HUES48 (cell line): ENCODE results near the gene EXOSC5.
"Not testable (repeated sequence)": the region's sequence is repeated elsewhere in the genome, so short reads cannot be mapped to it uniquely, and the experiment has no call there.

ENCODE experiments used
- H3K27ac ChIP-seq: one replicate; pipeline ENCODE4 v1.7.0; 2013; ENCODE audit warnings: low read depth, low read length, inconsistent platforms
- H3K27me3 ChIP-seq: 2 replicates; pipeline ENCODE4 v1.6.1; 2013; ENCODE audit warnings: mild to moderate bottlenecking, low read length; ENCODE audit not compliant: control insufficient read depth, insufficient read depth
- H3K36me3 ChIP-seq: 2 replicates; pipeline ENCODE4 v1.6.1; 2013; ENCODE audit warnings: low read length; ENCODE audit not compliant: control insufficient read depth, insufficient read depth
- H3K4me1 ChIP-seq: 2 replicates; pipeline ENCODE4 v1.6.1; 2013; ENCODE audit warnings: mild to moderate bottlenecking, low read length; ENCODE audit not compliant: control insufficient read depth, insufficient read depth
- H3K4me3 ChIP-seq: 2 replicates; pipeline ENCODE4 v1.5.1; 2013; ENCODE audit warnings: mild to moderate bottlenecking, low read depth, low read length
- H3K9ac ChIP-seq: 2 replicates; pipeline ENCODE4 v1.6.1; 2013; ENCODE audit warnings: mild to moderate bottlenecking, low read depth, low read length, moderate library complexity
- H3K9me3 ChIP-seq: 2 replicates; pipeline ENCODE4 v1.6.1; 2013; ENCODE audit warnings: low read length; ENCODE audit not compliant: control insufficient read depth, insufficient read depth

Gene EXOSC5

DNA sequence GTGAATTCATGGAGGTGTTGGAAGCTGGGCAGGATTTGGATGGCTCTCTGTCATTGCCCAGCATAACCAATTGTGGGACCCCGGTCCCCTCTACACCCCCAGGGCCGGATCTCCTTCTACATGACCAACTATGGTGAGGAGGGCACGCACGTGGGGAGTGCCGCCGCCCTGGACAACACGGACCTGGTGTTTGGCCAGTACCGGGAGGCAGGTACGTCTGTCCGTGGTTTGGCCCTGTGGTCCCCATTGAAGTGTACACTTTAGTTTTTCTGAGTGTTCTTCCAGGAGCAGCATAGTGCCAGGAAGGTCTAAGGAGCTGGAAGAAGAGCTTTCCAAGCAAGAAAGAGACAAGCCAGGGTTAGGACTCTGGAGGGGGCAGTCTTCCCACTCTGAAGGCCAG, 16.8 kb upstream of the EXOSC5 start:
- H3K4me3 ChIP-seq, result no peak overlapping the region
- H3K4me1 ChIP-seq, result no peaks in the 10 kb centered on the region
- H3K9me3 ChIP-seq, result no peaks in the 10 kb centered on the region
- H3K36me3 ChIP-seq, result peaks cover 15% of the 10 kb centered on the region
- H3K9ac ChIP-seq, result no peak overlapping the region
- no peak overlapping the region for H3K27ac ChIP-seq
- H3K27me3 ChIP-seq, result no peaks in the 10 kb centered on the region

GRCh38 chr19:41412953-41413352, 15.8 kb upstream of the EXOSC5 start:
- Histone ChIP-seq H3K4me3 (no peak overlapping the region), H3K4me1 (no peaks in the 10 kb centered on the region), H3K36me3 (peaks cover 11% of the 10 kb centered on the region)

GRCh38 chr19:41411968-41412265, 14.8 kb upstream of the EXOSC5 start:
- Histone ChIP-seq H3K9me3 (no peaks in the 10 kb centered on the region), H3K4me3 (no peak overlapping the region), H3K4me1 (0 out of 2 replicates have a peak, but pooled peaks cover 5% of the 10 kb centered on the region), H3K27me3 (no peaks in the 10 kb centered on the region), H3K36me3 (peaks cover 10% of the 10 kb centered on the region), H3K9ac (no peak overlapping the region), H3K27ac (no peak overlapping the region)

More at GRCh38 chr19:41412953-41413352, 15.8 kb upstream of the EXOSC5 start:
- Histone ChIP-seq H3K27me3 (no peaks in the 10 kb centered on the region), H3K9ac (no peak overlapping the region), H3K27ac (no peak overlapping the region), H3K9me3 (no peaks in the 10 kb centered on the region)

DNA sequence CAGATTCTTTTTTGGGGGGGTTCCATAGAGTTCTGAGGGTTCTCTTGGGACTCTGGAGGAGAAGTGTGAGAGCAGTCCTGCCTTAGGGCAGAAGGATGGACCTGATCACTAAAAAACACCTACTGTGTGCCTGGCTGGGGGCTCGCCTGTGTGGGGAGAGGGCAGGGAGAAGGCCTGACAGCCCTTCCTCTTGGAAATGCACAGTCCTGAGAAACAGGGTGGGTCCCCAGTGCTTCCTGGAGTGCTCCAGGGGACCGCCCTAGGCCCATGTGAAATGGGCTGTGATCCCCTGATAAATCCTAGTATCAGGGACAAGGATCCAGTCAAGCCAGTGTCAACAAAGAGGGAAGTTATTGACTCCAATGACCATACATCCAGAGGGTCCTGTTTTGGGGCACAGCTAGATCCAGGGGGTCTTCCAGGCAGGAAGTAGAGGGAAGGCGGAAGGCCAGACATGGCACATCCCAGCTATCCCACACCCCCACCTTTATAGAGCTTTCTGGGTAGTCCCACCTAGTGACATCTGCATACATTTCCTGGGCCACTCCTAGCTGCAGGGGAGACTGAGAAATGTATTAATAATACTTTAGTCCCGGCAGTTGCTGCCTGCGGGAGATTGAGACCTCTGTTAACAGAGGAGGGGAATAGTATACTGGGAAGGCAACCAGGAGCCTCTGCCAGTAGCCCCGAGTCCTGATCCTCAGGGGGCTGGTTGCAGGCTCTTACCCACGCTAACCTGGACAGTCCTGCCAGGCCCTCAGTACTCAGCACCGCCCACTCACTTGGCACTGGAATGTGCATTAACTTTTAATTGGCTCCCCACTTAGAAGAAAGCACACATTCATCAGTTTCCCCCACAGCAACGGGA, 14.2 kb upstream of the EXOSC5 start:
- H3K4me1 ChIP-seq, result 0 out of 2 replicates have a peak, but pooled peaks cover 5% of the 10 kb centered on the region
- no peak overlapping the region for H3K9ac ChIP-seq
- H3K4me3 ChIP-seq, result no peak overlapping the region
- no peaks in the 10 kb centered on the region for H3K27me3 ChIP-seq
- H3K27ac ChIP-seq, result no peak overlapping the region
- no peaks in the 10 kb centered on the region for H3K9me3 ChIP-seq
- peaks cover 7% of the 10 kb centered on the region for H3K36me3 ChIP-seq

DNA sequence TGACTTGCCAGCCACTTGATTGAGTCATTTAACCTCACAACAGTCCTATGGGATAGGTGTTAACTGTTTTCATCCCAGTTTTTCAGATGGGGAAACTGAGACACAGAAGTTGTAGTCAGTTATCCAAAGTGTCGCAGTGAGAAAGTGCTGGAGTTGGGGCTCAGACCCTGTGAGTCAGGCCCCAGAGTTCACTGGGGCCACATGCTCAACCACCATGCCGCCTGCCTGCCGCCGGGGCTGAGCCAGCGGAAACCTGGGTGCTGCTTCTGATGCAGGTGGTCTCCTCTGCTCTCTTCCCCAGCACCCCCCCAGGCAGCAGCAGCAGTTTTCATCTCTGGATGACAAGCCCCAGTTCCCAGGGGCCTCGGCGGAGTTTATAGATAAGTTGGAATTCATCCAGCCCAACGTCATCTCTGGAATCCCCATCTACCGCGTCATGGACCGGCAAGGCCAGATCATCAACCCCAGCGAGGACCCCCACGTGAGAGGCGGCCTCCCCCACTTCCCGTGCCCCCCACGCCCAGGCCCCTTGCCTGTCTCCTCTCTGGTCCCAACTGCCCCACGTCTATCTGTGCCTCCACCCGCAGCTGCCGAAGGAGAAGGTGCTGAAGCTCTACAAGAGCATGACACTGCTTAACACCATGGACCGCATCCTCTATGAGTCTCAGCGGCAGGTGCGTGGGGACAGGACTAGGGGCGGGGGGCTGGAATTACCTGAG, 13.3 kb upstream of the EXOSC5 start:
- Histone ChIP-seq H3K4me1 (0 out of 2 replicates have a peak, but pooled peaks cover 5% of the 10 kb centered on the region), H3K36me3 (peaks cover 2% of the 10 kb centered on the region; the same call in 1 of the 2 replicates), H3K9me3 (no peaks in the 10 kb centered on the region), H3K27ac (no peak overlapping the region), H3K4me3 (no peak overlapping the region), H3K27me3 (no peaks in the 10 kb centered on the region), H3K9ac (no peak overlapping the region)

DNA sequence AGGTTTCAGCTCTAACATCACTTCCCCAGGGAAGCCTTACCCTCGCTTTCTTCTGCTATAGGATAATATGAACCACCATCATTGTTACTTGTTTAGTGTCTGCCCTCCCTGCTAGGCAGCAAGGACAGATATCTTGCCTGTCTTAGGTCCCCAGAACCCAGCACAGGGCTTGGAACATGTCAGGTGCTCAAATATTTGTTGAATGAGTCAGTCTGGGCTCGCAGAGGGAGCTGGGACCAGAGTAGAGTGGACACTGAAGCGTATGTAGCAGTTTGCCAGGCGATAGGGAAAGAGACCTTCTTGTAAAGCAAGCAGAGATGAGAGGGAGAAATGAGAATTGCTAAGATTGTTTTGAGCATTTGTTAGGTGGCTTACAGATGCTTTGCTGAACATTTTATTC, 12.1 kb upstream of the EXOSC5 start:
- no peak overlapping the region for H3K9ac ChIP-seq
- H3K36me3 ChIP-seq, result no peaks in the 10 kb centered on the region
- H3K27ac ChIP-seq, result no peak overlapping the region
- H3K27me3 ChIP-seq, result no peaks in the 10 kb centered on the region
- 0 out of 2 replicates have a peak, but pooled peaks cover 5% of the 10 kb centered on the region for H3K4me1 ChIP-seq
- H3K9me3 ChIP-seq, result no peaks in the 10 kb centered on the region
- H3K4me3 ChIP-seq, result no peak overlapping the region

DNA sequence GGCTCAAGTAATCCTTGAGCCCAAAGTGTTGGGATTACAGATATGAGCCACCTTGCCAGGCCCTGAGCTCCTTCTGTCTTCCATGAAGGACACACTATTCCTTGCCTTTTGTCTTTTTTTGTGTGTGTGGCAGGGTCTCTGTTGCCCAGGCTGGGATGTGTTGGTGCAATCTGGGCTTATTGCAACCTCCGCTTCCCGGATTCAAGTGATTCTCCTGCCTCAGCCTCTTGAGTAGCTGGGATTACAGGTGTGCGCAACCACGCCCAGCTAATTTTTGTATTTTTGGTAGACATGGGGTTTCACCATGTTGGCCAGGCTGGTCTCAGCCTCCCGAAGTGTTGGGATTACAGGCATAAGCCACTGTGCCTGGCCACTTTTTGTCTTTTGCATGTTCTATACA, 11.7 kb upstream of the EXOSC5 start:
- not testable (repeated sequence) for H3K4me1 ChIP-seq

DNA sequence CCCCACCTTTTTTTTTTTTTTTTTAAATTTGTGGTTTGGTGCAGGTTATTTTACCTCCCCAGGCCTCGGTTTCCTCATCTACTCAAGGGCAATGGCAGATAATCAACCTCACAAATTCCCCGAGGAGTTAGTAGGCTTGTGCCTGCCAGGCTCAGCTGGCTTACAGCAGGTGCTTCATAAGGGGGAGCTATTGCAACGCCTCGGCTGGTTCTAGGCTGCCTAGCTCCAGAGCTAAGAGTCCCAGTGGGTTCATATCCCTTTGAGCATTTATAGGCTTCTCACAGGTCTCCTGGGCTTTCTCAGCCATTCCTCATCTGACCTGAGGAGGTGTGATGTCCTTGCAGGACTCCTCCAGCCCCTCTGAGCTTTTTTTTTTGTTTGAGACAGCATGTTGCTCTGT, 11.1 kb upstream of the EXOSC5 start:
- Histone ChIP-seq H3K27ac (no peak overlapping the region), H3K4me3 (no peak overlapping the region), H3K4me1 (0 out of 2 replicates have a peak, but pooled peaks cover 5% of the 10 kb centered on the region), H3K9me3 (no peaks in the 10 kb centered on the region), H3K27me3 (no peaks in the 10 kb centered on the region), H3K9ac (no peak overlapping the region), H3K36me3 (no peaks in the 10 kb centered on the region)

More for the DNA sequence above, 11.7 kb upstream of the EXOSC5 start:
- H3K4me3 ChIP-seq, H3K9ac ChIP-seq, H3K9me3 ChIP-seq, H3K36me3 ChIP-seq, H3K27me3 ChIP-seq, H3K27ac ChIP-seq: not testable (repeated sequence)

GRCh38 chr19:41407271-41407670, 10.1 kb upstream of the EXOSC5 start:
- Histone ChIP-seq H3K36me3 (no peaks in the 10 kb centered on the region), H3K9me3 (no peaks in the 10 kb centered on the region), H3K9ac (no peak overlapping the region), H3K4me3 (no peak overlapping the region), H3K27me3 (no peaks in the 10 kb centered on the region), H3K4me1 (0 out of 2 replicates have a peak, but pooled peaks cover 5% of the 10 kb centered on the region), H3K27ac (peak overlapping the region; percentile 78)

DNA sequence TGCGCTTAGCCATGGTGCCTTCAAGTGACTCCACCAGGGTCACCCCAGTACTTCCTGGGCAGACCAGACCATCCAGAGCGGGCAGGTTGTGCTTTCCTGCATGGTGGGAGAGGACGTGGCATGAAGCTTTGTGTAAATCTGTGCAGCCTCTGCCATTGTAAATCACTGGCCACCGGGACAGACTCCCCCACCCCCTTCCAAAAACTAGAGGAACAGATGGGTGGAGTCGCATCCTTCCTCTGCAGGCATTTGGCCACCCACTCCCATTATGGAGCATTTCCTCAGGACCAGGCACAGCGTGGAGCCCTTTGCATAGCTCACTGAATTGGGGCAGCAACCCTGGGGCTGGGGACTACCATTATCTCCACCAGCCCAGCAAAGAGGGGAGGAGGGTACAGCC, 8.6 kb upstream of the EXOSC5 start:
- 0 out of 2 replicates have a peak, but pooled peaks cover 5% of the 10 kb centered on the region for H3K4me1 ChIP-seq
- no peak overlapping the region for H3K4me3 ChIP-seq
- no peak overlapping the region for H3K27ac ChIP-seq
- no peaks in the 10 kb centered on the region for H3K36me3 ChIP-seq
- H3K9ac ChIP-seq, result no peak overlapping the region
- H3K27me3 ChIP-seq, result no peaks in the 10 kb centered on the region
- no peaks in the 10 kb centered on the region for H3K9me3 ChIP-seq
